B cell (primary cell): ENCODE results near the gene SIGLEC5. TPM values are rescaled to one million over a fixed set of nuclear protein-coding genes. Genes with fewer than 3 reads are reported as not detected.

ENCODE experiments used
- ATAC-seq: fragments of 200-7000 bp; cut with Tn5 transposase; one replicate; pipeline ENCODE4 v1.10.0; 2021; ENCODE audit warnings: low read depth, mild to moderate bottlenecking, moderate number of reproducible peaks, moderate library complexity
- CTCF ChIA-PET: fragments of 350-600 bp; sonication (Branson Sonifier 250); formaldehyde crosslinking; loops from one replicate; lab custom pipeline; 2021; ENCODE audit warnings: antibody characterized with exemption, inconsistent platforms; lab: Charles Lee
- POLR2A ChIA-PET: fragments of 350-600 bp; sonication (Branson Sonifier 250); formaldehyde crosslinking; loops from one replicate; lab custom pipeline; 2021; ENCODE audit warnings: antibody characterized with exemption; lab: Charles Lee
- DNase-seq: peaks from one replicate; pipeline ENCODE4 v3.0.0; 2013
- H2AFZ ChIP-seq: 2 replicates; pipeline ENCODE4 v1.6.1; 2012; ENCODE audit warnings: mild to moderate bottlenecking, low read depth, low read length; ENCODE audit not compliant: insufficient read depth, poor library complexity, severe bottlenecking
- H3K27ac ChIP-seq, 2 donors: 1 replicate in 1 of 2; 2 replicates in 1 of 2; pipeline ENCODE4 v1.5.1; 2012 to 2013; ENCODE audit warnings: low read length in 2 of 2, mild to moderate bottlenecking in 2 of 2, moderate library complexity in 1 of 2
- H3K27me3 ChIP-seq, 4 experiments: fragments of 200-600 bp in 1 of 4; sonication (generic) in 1 of 4; replicated peaks in 1 of 4; 1 replicate in 2 of 4; 2 replicates in 2 of 4; pipeline versions ENCODE4 v1.6.1 to v1.7.0; 2013 to 2016; ENCODE audit warnings: low read length in 3 of 4, mild to moderate bottlenecking in 2 of 4, mixed read lengths in 1 of 4, moderate library complexity in 1 of 4; ENCODE audit not compliant: insufficient read depth in 4 of 4, control insufficient read depth in 3 of 4; ENCODE audit errors: control extremely low read depth in 1 of 4
- H3K36me3 ChIP-seq, 2 experiments: replicated peaks in 1 of 2; 1 replicate in 1 of 2; 2 replicates in 1 of 2; pipeline versions ENCODE4 v1.6.1 to v1.7.1; 2013; ENCODE audit warnings: low read length in 1 of 2; ENCODE audit not compliant: insufficient read depth in 2 of 2, control insufficient read depth in 1 of 2; ENCODE audit errors: control extremely low read depth in 1 of 2, extremely low read depth in 1 of 2
- H3K4me1 ChIP-seq, 2 donors: fragments of 200-600 bp in 1 of 2; sonication (generic) in 1 of 2; 1 replicate in 1 of 2; 2 replicates in 1 of 2; pipeline versions ENCODE4 v1.5.1 to v1.6.1; 2013 to 2017; ENCODE audit warnings: low read length in 2 of 2; ENCODE audit not compliant: control insufficient read depth in 2 of 2, insufficient read depth in 2 of 2
- H3K4me2 ChIP-seq: replicated peaks from 2 replicates; pipeline ENCODE3; 2012; ENCODE audit warnings: mild to moderate bottlenecking, low read depth, low read length; ENCODE audit not compliant: poor library complexity, severe bottlenecking
- H3K4me3 ChIP-seq, 5 experiments: fragments of 200-600 bp in 1 of 5; sonication (generic) in 1 of 5; 1 replicate in 3 of 5; 2 replicates in 2 of 5; pipeline versions ENCODE4 v1.5.1 to v1.7.0; 2011 to 2016; ENCODE audit warnings: low read length in 4 of 5, mild to moderate bottlenecking in 4 of 5, low read depth in 2 of 5, control low read depth in 1 of 5, moderate library complexity in 1 of 5; ENCODE audit not compliant: insufficient read depth in 1 of 5; ENCODE audit errors: control extremely low read depth in 1 of 5, extremely low read depth in 1 of 5
- H3K79me2 ChIP-seq: fragments of 200-600 bp; sonication (generic); one replicate; pipeline ENCODE4 v1.6.0; 2016; ENCODE audit warnings: low read length; ENCODE audit not compliant: control insufficient read depth, insufficient read depth
- H3K9ac ChIP-seq: fragments of 200-600 bp; sonication (generic); 2 replicates; pipeline ENCODE4 v1.6.1; 2017; ENCODE audit warnings: mild to moderate bottlenecking, low read length, moderate library complexity
- H3K9me3 ChIP-seq, 3 donors: one replicate each; pipeline versions ENCODE4 v1.6.1 to v1.7.1; 2013; ENCODE audit warnings: low read length in 2 of 3; ENCODE audit not compliant: control insufficient read depth in 2 of 3, insufficient read depth in 1 of 3; ENCODE audit errors: control extremely low read depth in 1 of 3
- H4K20me1 ChIP-seq: 2 replicates; pipeline ENCODE4 v1.6.0; 2012; ENCODE audit warnings: mild to moderate bottlenecking, low read length; ENCODE audit not compliant: insufficient read depth, control insufficient read depth, poor library complexity, severe bottlenecking
- H3K27ac Mint-ChIP-seq: one replicate; pipeline ENCODE4 v1.8.0; 2021; ENCODE audit warnings: mixed read lengths
- H3K27me3 Mint-ChIP-seq: one replicate; pipeline ENCODE4 v1.8.0; 2021; ENCODE audit warnings: mixed read lengths
- H3K4me1 Mint-ChIP-seq: one replicate; pipeline ENCODE4 v1.8.0; 2021; ENCODE audit warnings: mixed read lengths
- H3K4me3 Mint-ChIP-seq: one replicate; pipeline ENCODE4 v1.8.0; 2021; ENCODE audit warnings: mixed read lengths
- H3K9me3 Mint-ChIP-seq: one replicate; pipeline ENCODE4 v1.8.0; 2022; ENCODE audit warnings: mixed read lengths; ENCODE audit not compliant: insufficient read depth
- EZH2 ChIP-seq: IDR thresholded peaks from 2 replicates; pipeline ENCODE4 v1.6.1; 2012; ENCODE audit warnings: borderline replicate concordance, low read depth, mild to moderate bottlenecking, moderate library complexity, low read length; ENCODE audit not compliant: insufficient read depth, poor library complexity, severe bottlenecking
- WGBS: methylation state at CpG from one replicate; pipeline ENCODE4 v1.1.5; 2013; ENCODE audit warnings: missing lambda C conversion rate; ENCODE audit not compliant: insufficient coverage; 5-methylcytosine and 5-hydroxymethylcytosine counted together
- intact Hi-C: fragments of 100-400 bp; cut with micrococcal nuclease; formaldehyde crosslinking; loops from one replicate; pipeline ENCODE4 v1.10.0; 2022
- polyA plus RNA-seq: library from polyadenylated mRNA; depleted of rRNA; stranded (reverse); fragments of >200 nt; gene quantifications from 2 replicates; pipeline ENCODE4 v1.2.3, GENCODE V29; 2012
- total RNA-seq, 2 donors: library from RNA; stranded (reverse); fragments of 120-200 nt in 1 of 2; gene quantifications; 1 replicate in 1 of 2; 2 replicates in 1 of 2; pipeline versions ENCODE4 v1.2.3 to v1.2.4, GENCODE V29; 2013 to 2022
- TF ChIP-seq, protein P1 (sequence below): fragments of 200-600 bp; IDR thresholded peaks from one replicate; pipeline ENCODE4 v1.8.0; 2022; ENCODE audit warnings: antibody characterized with exemption, mild to moderate bottlenecking

SIGLEC5 gene
- total and polyA plus RNA-seq, 2 donors (not counting 1 experiment from before 2014, with no cell fraction given): 0.84 TPM; not detected in 1

DNA sequence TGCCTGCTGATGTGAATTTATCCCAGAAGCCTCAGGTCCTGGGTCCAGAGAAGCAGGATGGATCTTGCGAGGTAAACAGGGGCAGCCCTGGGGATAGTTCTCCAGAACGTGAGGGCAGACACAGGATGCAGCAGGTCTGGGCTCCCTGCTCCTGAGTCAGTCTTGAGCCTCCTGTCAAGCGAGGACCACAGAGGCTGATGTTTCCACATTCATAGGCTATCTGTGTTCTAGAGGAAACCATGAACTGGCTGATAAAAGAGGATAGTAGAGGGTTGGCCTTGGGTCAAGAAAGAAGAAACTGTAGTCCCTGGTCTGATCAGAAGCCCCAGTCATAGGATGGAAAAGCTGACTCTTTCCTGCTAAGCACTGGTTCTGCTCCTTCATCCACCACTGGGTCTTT, 56.9 kb downstream of the SIGLEC5 start:
- Mint-ChIP-seq H3K9me3 (no peaks in the 10 kb centered on the region), H3K27ac (no peak overlapping the region), H3K4me3 (peak overlapping the region; percentile 32), H3K27me3 (no peaks in the 10 kb centered on the region), H3K4me1 (peaks cover 45% of the 10 kb centered on the region)
- Histone ChIP-seq H4K20me1 (no peaks in the 10 kb centered on the region), H3K36me3 (peaks cover 1 to 21% of the 10 kb centered on the region in 2 experiments), H3K9me3 (no peaks in the 10 kb centered on the region), H3K4me3 (no peak overlapping the region), H3K79me2 (peaks cover 14% of the 10 kb centered on the region), H3K27me3 (no peaks in the 10 kb centered on the region), H3K27ac (no peak overlapping the region), H3K4me1 (peaks cover 19% of the 10 kb centered on the region in 2 donors), H3K4me2 (no peak overlapping the region), H3K9ac (no peak overlapping the region), H2AFZ (no peak overlapping the region)
- DNase-seq (no peak), ATAC-seq (no peak)
- WGBS: 87% methylated on average over 3 of the region's 3 CpGs
- ChIA-PET POLR2A (interaction anchor here (1.6 kb wide), 1 partner anchor 22 kb away, joined by 8 read pairs; no protein-coding TSS in a partner anchor), CTCF (interaction anchor here (1.1 to 1.7 kb wide), 3 partner anchors 19 to 84 kb away, joined by 4 to 8 read pairs (median 4); no protein-coding TSS in a partner anchor)
- intact Hi-C loops: loop anchor here (5.0 kb wide), 2 partner anchors 41 to 101 kb away; partner anchors contain the start of gene SIGLEC6
- TF ChIP-seq EZH2: no peak
- TF ChIP-seq, protein P1, sequence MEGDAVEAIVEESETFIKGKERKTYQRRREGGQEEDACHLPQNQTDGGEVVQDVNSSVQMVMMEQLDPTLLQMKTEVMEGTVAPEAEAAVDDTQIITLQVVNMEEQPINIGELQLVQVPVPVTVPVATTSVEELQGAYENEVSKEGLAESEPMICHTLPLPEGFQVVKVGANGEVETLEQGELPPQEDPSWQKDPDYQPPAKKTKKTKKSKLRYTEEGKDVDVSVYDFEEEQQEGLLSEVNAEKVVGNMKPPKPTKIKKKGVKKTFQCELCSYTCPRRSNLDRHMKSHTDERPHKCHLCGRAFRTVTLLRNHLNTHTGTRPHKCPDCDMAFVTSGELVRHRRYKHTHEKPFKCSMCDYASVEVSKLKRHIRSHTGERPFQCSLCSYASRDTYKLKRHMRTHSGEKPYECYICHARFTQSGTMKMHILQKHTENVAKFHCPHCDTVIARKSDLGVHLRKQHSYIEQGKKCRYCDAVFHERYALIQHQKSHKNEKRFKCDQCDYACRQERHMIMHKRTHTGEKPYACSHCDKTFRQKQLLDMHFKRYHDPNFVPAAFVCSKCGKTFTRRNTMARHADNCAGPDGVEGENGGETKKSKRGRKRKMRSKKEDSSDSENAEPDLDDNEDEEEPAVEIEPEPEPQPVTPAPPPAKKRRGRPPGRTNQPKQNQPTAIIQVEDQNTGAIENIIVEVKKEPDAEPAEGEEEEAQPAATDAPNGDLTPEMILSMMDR: no peak

DNA sequence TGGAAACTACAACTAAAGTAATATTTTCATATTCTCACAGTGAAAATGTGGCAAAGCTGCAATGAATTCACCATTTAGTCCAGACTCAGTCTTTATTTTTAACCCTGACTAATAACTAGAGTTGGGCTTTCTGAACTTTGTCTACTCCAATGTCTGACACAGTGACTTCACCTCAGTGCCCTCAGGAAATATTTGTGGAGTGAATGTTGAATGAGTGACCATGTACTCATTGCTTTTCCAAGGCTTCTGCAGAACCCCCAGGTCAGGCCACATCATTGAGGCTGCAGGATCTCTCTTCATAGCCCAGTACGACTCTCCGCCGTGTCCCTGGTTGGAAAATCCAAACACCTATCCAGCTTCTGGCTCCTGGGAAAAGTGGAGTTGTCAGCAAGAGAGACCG, 57.3 kb downstream of the SIGLEC5 start:
- Histone ChIP-seq H2AFZ (no peak overlapping the region), H4K20me1 (no peaks in the 10 kb centered on the region), H3K4me1 (peaks cover 19% of the 10 kb centered on the region in 2 donors), H3K4me3 (no peak overlapping the region), H3K79me2 (peaks cover 13% of the 10 kb centered on the region), H3K9ac (no peak overlapping the region), H3K9me3 (no peaks in the 10 kb centered on the region), H3K27ac (no peak overlapping the region), H3K36me3 (peaks cover 1 to 21% of the 10 kb centered on the region in 2 experiments), H3K27me3 (no peaks in the 10 kb centered on the region), H3K4me2 (peak overlapping the region; percentile 89)
- CTCF ChIA-PET: interaction anchor here (0.7 to 1.7 kb wide), 9 partner anchors 19 to 100 kb away, joined by 3 to 8 read pairs (median 4); partner anchors contain the start of gene SIGLEC6
- intact Hi-C loops: loop anchor here (5.0 kb wide), 2 partner anchors 41 to 101 kb away; partner anchors contain the start of gene SIGLEC6
- no peak for TF ChIP-seq EZH2
- TF ChIP-seq, protein P1: no peak
- H3K4me3 Mint-ChIP-seq: no peak overlapping the region
- peaks cover 45% of the 10 kb centered on the region for H3K4me1 Mint-ChIP-seq
- POLR2A ChIA-PET: interaction anchor here (0.5 to 1.6 kb wide), 2 partner anchors 21 to 157 kb away, joined by 3 to 8 read pairs; no protein-coding TSS in a partner anchor
- H3K27ac Mint-ChIP-seq: no peak overlapping the region
- H3K27me3 Mint-ChIP-seq: no peaks in the 10 kb centered on the region
- WGBS: 58% methylated on average over 3 of the region's 4 CpGs
- ATAC-seq (no peak), DNase-seq (no peak)
- no peaks in the 10 kb centered on the region for H3K9me3 Mint-ChIP-seq
